Esophagus squamous epithelium (tissue), 5 donors: ENCODE results near the gene PBOV1. TPM values are rescaled to one million over a fixed set of nuclear protein-coding genes. Genes with fewer than 3 reads are reported as not detected.

Source experiments
- DNase-seq: peaks from one replicate; lab custom pipeline; 2025; lab: John Stamatoyannopoulos, UW
- H3K27ac ChIP-seq, 4 donors: fragments of 200-600 bp; sonication (generic); one replicate each; pipeline ENCODE4 v1.5.1; 2016 to 2019; ENCODE audit warnings: mild to moderate bottlenecking in 1 of 4
- H3K27me3 ChIP-seq, 4 donors: fragments of 200-600 bp; sonication (generic); 1 replicate in 3 of 4; 2 replicates in 1 of 4; pipeline versions ENCODE4 v1.5.1 to v1.6.0; 2017 to 2021; ENCODE audit warnings: antibody characterized with exemption in 1 of 4
- H3K36me3 ChIP-seq, 3 donors: fragments of 200-600 bp; sonication (generic); one replicate each; pipeline ENCODE4 v1.5.1; 2016 to 2019
- H3K4me1 ChIP-seq, 3 donors: fragments of 200-600 bp; sonication (generic); one replicate each; pipeline ENCODE4 v1.5.1; 2017 to 2019
- H3K4me3 ChIP-seq, 4 donors: fragments of 200-600 bp; sonication (generic); 1 replicate in 3 of 4; 2 replicates in 1 of 4; pipeline ENCODE4 v1.5.1; 2016 to 2019; ENCODE audit warnings: mild to moderate bottlenecking in 2 of 4, moderate library complexity in 1 of 4
- H3K9me3 ChIP-seq, 3 donors: fragments of 200-600 bp; sonication (generic); one replicate each; pipeline ENCODE4 v1.5.1; 2016 to 2019
- POLR2A ChIP-seq, 4 donors: fragments of 450-650 bp; IDR thresholded peaks; one replicate each; pipeline ENCODE4 v1.6.1; 2017; ENCODE audit warnings: antibody characterized with exemption in 4 of 4, mild to moderate bottlenecking in 4 of 4, moderate library complexity in 3 of 4
- WGBS, 2 donors: methylation state at CpG; one replicate each; pipeline ENCODE4 v1.1.5; 2018; 5-methylcytosine and 5-hydroxymethylcytosine counted together
- intact Hi-C: fragments of 100-400 bp; cut with DNase I; formaldehyde crosslinking; loops from one replicate; pipeline ENCODE4 v1.15.0; 2022
- total RNA-seq, 4 donors: library from RNA; depleted of rRNA; stranded (reverse); fragments of >200 nt; gene quantifications; one replicate each; pipeline ENCODE4 v1.1.0, GENCODE V29; 2016
- TF ChIP-seq, protein P1 (sequence below), 6 experiments: fragments of 450-650 bp in 4 of 6; fragments of 200-600 bp in 2 of 6; sonication (generic) in 2 of 6; IDR thresholded peaks; one replicate each; pipeline ENCODE4 v1.5.1; 2016 to 2019; ENCODE audit warnings: antibody characterized with exemption in 6 of 6, mild to moderate bottlenecking in 4 of 6, moderate library complexity in 4 of 6
- donor health status: DM: yes; HTN: yes; CAD: no.

Gene PBOV1
- total RNA-seq, 4 donors from 2014 or later = not detected

DNA sequence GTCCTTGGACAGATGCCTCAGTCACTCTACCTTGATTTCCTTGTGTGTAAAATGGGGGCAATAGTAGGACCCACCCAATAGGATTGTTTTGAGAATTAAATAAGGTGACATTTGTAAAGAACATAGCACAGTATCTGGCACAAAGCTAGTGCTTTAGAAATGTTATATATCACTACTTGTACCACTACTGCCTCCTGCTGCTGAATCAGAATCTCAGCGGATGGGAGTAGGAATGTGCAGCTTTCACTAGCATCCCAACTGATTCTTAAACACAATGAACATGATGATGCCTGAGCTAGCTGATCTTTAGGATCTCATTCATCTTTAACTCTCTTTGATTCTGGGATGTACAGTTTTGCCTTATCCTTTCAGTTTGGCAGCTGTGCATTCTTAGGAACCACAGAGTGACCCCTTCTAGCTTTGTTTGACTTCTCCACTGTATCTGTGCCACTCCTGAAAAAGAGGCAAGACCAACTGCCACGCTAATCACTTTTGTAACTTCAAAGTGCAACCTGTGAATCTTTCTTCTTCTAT lies 7.2 kb downstream of the PBOV1 start:
- no peak for TF ChIP-seq POLR2A (IDR thresholded peaks at IDR 0.05)
- TF ChIP-seq, protein P1, sequence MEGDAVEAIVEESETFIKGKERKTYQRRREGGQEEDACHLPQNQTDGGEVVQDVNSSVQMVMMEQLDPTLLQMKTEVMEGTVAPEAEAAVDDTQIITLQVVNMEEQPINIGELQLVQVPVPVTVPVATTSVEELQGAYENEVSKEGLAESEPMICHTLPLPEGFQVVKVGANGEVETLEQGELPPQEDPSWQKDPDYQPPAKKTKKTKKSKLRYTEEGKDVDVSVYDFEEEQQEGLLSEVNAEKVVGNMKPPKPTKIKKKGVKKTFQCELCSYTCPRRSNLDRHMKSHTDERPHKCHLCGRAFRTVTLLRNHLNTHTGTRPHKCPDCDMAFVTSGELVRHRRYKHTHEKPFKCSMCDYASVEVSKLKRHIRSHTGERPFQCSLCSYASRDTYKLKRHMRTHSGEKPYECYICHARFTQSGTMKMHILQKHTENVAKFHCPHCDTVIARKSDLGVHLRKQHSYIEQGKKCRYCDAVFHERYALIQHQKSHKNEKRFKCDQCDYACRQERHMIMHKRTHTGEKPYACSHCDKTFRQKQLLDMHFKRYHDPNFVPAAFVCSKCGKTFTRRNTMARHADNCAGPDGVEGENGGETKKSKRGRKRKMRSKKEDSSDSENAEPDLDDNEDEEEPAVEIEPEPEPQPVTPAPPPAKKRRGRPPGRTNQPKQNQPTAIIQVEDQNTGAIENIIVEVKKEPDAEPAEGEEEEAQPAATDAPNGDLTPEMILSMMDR (IDR thresholded peaks at IDR 0.05) = no peak
- intact Hi-C loops = no loop called here
- WGBS, 2 donors = 76 to 88% methylated on average over 2 of the region's 2 CpGs
- H3K4me3 ChIP-seq = no peak overlapping the region
- no peaks in the 10 kb centered on the region for H3K4me1 ChIP-seq
- H3K9me3 ChIP-seq = no peaks in the 10 kb centered on the region
- no peaks in the 10 kb centered on the region for H3K27me3 ChIP-seq
- no peak overlapping the region for H3K27ac ChIP-seq
- H3K36me3 ChIP-seq = no peaks in the 10 kb centered on the region
- DNase-seq = no peak

DNA sequence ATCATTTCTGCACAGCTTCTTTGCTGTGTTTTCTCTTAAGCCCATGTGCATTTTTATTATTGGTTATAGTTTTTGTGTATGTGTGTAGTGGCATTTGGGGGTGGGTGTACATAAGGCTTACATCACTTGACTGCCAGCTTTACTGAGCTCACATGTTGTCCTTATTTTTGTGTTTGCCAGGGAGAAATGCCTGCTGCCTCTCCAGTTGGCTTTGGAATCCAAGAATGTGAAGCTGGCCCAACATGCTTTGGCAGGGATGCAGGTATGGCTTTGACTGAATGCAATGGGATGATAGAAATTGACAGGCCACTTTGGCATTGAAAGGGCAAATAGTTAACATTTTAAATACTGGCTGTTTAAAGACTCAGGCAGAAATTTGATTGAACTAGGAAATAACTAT lies 11.4 kb downstream of the PBOV1 start:
- intact Hi-C loops = no loop called here

DNA sequence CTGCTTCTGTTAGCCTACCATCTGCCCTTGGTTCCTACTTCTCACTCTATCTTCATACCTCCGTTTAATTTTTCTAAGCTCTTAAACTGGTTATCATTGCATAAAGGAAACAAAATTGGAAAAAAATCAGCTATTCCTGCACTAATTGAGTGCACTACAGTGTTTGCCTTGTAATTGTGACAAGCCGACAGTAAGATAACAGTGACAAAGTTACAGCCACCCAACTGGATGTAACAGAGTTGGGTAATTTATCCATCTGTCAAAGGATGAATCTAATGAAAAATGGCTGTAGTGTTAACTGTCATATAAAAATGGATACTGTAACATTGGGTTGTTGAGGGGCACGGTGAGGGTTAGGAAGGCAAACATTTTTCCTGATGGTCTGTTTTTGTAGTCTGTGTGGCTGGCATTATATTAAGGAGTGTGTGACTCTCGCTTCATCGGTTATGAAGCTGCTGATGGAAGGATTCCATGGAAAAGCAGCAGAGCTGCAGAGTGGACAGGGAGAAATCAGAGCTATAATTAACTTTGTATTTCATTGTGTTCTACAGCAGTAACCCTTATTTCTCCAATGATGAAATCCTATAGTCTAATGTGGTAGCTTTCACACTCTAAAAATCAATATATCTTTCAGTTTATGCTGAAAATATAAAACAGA lies 12.7 kb downstream of the PBOV1 start:
- Histone ChIP-seq H3K4me1 (no peaks in the 10 kb centered on the region), H3K36me3 (no peaks in the 10 kb centered on the region), H3K27me3 (no peaks in the 10 kb centered on the region), H3K4me3 (no peak overlapping the region), H3K27ac (no peak overlapping the region), H3K9me3 (no peaks in the 10 kb centered on the region)
- intact Hi-C loops = no loop called here
- 89 to 91% methylated on average over 5 of the region's 5 CpGs for WGBS, 2 donors
- DNase-seq = no peak
- TF ChIP-seq, protein P1 (IDR thresholded peaks at IDR 0.05) = no peak
- no peak for TF ChIP-seq POLR2A (IDR thresholded peaks at IDR 0.05)

More for the DNA sequence above, 11.4 kb downstream of the PBOV1 start:
- TF ChIP-seq, protein P1 (IDR thresholded peaks at IDR 0.05) = no peak
- no peak for TF ChIP-seq POLR2A (IDR thresholded peaks at IDR 0.05)
- no peak for DNase-seq
- Histone ChIP-seq H3K36me3 (no peaks in the 10 kb centered on the region), H3K9me3 (no peaks in the 10 kb centered on the region), H3K4me1 (no peaks in the 10 kb centered on the region), H3K27me3 (no peaks in the 10 kb centered on the region), H3K4me3 (no peak overlapping the region), H3K27ac (no peak overlapping the region)

DNA sequence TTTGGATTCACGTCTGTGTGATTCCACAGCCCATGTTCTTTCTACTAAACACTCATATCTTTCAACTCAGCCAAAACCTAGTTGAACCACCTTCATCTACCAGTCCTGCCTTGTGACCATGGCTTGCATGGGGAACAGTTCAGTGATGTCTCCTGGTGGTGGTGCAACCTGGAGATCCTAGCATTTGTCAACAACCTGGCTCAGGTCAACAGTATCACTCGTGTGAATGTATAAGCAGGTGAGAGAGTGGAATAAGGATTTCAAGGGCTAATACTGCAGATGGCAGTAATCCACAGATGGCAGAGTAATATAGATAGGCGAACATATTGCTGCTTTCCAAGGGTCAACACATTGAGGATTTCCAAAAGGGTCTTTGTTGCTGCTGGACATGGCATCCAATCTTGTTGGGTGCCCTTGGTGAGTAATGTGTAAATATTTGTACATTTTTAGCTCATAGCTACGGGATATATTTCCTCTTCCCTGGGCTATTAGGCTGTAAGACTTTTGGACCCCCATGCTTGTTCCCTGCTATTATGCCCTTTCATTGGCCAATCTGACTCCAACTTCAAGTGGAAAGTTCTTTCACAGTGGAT lies 13.4 kb downstream of the PBOV1 start:
- no peaks in the 10 kb centered on the region for H3K9me3 ChIP-seq
- H3K36me3 ChIP-seq = no peaks in the 10 kb centered on the region
- no peaks in the 10 kb centered on the region for H3K27me3 ChIP-seq
- 88 to 91% methylated on average over 3 to 4 of the region's 4 CpGs for WGBS, 2 donors
- H3K27ac ChIP-seq = no peak overlapping the region
- no peaks in the 10 kb centered on the region for H3K4me1 ChIP-seq
- H3K4me3 ChIP-seq = no peak overlapping the region
- intact Hi-C loops = no loop called here
- DNase-seq = no peak
- no peak for TF ChIP-seq POLR2A (IDR thresholded peaks at IDR 0.05)
- TF ChIP-seq, protein P1 (IDR thresholded peaks at IDR 0.05) = no peak

DNA sequence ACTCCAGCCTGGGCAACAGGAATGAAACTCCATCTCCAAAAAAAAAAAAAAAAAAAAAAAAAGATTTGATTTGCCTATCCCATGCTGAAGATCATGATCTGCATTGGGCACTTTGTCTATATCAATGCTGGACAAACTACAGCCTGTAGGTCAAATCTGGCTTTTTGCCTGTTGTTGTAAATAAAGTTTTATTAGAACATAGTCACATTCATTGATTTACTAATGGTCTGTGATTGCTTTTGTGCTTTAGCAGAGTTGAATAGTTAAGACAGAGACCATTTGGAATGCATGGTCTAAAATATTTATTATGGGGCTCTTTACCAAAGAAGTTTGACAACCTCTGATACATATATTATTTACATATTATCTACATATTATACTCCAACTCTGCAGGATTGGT lies 14.0 kb downstream of the PBOV1 start:
- no peak for DNase-seq
- no peak overlapping the region for H3K4me3 ChIP-seq
- intact Hi-C loops = no loop called here
- TF ChIP-seq, protein P1 (IDR thresholded peaks at IDR 0.05) = no peak
- TF ChIP-seq POLR2A (IDR thresholded peaks at IDR 0.05) = no peak
- no peaks in the 10 kb centered on the region for H3K27me3 ChIP-seq
- no peak overlapping the region for H3K27ac ChIP-seq
- H3K36me3 ChIP-seq = no peaks in the 10 kb centered on the region
- no peaks in the 10 kb centered on the region for H3K4me1 ChIP-seq
- no peaks in the 10 kb centered on the region for H3K9me3 ChIP-seq
